IPS DF 4.7 (cell line): Measurements from ENCODE around the gene JAKMIP3.

Source experiments
- DNase-seq: peaks from one replicate; pipeline ENCODE4 v3.0.0-alpha.2; 2013; ENCODE audit warnings: low spot score; ENCODE audit errors: extremely low read depth

JAKMIP3 gene

DNA sequence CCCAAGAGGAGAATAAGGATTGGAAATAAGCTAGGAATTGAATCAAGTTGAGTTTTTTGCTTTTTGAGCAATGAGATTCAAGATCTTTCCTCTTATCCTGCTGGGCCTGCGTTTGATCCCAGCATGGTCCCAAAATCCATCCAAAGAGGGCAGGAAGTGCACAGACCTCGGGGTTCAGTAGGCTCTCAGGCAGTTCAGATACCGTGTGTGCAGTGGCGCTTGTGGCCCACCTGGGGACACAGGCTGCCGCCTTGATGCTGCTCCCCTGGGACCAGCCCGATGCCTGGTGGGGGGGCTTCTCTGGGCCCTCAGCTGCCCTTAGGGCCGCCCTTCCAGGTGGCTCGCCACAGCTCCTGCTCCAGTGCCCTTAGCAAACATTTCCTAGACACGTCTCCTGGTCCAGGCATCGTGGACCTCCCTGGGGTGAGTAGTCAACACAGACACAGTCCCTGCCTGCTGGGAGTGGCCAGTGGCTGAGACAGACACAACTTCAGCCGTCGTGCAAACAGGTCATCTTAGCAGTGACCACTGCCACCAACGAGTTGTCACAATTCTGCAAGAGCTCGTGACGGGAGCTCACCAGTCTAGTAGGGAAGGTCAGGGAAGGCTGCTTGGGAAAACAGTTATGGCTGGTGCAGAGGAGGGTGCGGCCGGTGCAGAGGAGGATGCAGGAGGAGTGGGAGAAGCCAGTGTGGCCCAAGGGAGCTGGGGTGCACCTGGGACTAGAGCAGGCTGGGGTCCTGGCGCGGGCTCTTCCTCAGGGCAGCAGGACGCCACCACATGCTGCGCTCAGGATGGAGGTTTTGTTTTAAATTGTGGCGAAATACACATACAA is 21.7 kb upstream of the JAKMIP3 start:
- no peak for DNase-seq

DNA sequence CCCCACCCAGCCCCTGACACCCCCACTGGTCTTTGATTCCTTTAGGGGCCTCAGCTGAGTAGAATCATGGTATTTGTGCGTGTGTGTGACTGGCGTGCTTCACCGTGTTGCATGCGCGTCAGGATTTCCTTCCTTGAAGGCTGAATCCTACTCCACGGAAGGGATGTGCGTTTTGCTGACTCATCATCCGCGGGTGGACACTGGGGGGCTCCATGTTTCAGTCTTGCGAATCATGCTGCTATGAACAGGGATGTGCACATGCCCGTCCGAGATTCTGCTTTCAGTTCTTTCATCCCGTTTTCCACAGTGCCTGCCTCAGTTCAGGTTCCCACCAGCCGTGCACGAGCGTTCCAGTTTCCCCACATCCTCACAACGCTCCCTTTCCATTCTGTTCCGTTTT is 20.9 kb upstream of the JAKMIP3 start:
- DNase-seq = no peak

DNA sequence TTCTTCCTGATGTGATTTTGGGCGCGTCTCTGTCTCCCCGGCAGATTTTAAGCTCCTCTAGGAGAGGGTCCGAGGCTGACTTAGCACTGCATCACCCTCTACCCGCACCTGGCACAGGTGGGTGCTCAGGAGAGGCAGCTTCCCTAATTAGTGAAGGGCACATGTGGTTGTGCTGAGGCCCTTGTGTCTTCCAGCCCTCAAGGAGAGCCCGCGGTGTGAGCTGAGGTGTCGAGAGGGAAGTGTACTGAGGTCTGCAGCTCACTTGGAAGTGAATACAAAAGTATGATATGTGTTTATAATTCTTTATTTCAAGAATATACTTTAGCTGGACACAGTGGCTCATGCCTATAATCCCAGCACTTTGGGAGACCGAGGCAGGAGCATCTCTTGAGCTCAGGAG is 20.4 kb upstream of the JAKMIP3 start:
- no peak for DNase-seq

DNA sequence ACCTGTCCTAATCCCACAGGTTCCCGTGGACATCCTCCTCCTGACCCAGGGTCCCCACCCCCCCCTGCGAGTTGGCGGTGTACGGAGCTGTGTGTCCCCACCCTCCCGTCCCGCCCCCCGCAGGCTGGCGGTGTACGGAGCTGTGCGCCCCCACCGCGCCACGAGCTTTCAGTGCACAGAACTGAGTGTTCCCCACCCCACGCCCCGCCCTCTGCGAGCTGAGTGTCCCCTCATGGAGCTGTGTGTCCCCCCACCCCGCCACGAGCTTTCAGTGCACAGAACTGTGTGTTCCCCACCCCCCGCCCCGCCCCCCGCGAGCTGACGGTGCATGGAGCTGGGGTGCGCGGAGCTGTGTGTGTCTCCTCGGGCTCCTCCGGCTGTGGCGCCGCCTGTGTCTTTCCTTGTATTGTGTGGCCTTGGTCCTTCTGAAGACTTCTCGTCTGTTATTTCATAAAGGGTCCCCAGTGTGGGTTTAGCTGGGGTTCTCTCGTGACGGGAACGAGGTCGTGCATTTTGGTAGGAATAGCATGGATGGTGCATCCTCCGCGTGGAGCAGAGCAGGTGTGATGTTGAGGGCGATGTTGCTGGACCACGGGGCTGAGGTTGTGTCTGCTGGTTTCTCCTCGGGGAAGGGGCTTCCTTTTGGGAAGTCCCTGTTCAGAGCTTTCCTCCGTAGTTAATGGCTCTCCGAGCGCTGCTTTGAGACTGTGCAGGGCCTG is 18.0 kb upstream of the JAKMIP3 start:
- no peak for DNase-seq

DNA sequence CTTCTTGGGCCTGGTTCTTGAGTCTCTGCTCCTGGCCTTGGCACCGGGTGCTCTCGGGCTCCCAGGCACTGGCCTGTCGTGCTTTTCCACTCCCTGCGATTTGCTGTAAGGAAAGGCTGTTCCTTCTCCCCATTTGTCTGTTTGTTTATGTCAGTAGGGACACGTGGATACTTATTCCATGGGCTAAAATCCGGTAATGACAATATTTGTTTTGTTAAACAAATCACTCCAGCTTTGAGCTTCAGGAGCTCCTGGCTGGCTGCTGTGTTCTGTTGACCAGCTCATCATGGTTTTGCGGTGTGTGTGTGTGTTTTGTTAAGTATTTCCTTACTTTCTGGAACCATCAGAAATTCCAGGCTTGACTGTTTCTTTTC is 17.5 kb upstream of the JAKMIP3 start:
- no peak for DNase-seq

DNA sequence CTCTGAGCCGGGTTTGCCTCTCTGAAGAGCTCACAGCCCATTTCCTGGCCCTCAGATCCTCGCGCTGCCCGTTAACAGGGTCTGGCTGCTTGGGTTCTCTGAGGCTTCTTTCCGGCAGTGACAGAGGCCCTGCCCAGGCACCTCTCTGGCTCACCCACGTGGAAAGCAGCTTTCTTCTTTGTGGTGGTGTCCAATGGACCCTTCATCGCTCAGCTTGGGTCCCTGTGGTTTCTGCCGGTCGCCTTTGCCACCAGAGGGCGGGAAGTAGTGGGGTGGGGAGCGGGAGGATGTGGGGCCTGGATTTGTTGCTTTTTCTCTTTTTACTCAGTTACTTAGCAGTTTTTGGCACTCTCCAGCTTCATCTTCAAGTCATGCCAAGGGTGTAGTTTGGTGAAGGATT is 15.6 kb upstream of the JAKMIP3 start:
- no peak for DNase-seq

DNA sequence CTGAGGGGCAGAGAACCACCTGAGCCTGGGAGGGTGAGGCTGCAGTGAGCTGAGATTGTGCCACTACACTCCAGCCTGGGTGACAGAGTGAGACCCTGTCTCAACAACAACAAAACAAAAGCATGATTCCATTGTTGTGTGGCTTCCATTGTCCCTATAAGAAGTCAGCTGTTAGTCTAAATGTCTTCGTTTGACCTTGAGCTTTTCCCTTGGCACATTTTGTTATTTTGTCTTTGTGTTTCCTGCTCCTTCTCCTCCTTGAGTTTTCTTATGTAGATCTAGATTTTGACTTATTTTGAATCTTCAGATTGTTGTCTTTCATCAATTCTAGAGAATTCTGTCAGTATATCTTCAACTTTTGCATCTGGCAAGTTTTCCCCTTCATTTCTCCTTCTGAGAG is 13.6 kb upstream of the JAKMIP3 start:
- DNase-seq = no peak

DNA sequence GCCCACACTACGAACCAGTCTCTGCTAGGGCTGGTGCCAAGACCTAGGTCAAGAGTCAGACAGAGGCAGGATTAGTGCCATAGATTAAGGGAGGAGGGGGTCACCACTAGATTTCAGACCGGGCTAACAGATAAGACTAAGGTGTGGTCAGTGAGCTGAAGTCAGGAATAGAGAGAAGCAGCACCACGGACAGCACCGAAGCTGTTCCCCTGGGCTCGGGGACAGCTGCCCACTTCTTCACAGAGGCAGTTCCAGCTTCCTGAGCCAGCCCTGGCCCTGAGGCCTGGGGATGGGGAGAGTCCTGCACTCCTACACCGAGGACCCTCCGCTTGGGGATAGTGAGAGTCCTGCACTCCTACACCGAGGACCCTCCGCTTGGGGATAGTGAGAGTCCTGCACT is 11.2 kb upstream of the JAKMIP3 start:
- DNase-seq = no peak

DNA sequence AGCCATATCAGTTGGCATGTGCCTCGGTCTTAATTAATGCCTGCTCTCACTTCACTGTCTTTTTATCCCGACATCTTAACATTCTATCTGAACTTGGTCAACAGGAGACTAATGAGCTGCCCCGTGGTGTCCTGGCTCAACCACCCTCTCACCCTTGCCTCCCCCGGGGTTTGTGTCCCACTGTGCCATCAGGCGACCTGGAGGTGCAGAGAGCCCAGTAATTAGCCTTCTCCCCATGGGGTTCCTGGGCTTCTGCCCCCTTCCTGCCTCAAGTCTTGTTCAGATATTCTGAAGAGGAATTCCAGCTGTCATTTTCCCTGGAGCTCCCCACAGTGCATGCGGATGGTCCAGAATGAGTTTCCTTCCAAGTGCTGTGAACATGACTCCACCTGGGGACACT is 10.1 kb upstream of the JAKMIP3 start:
- DNase-seq = no peak

DNA sequence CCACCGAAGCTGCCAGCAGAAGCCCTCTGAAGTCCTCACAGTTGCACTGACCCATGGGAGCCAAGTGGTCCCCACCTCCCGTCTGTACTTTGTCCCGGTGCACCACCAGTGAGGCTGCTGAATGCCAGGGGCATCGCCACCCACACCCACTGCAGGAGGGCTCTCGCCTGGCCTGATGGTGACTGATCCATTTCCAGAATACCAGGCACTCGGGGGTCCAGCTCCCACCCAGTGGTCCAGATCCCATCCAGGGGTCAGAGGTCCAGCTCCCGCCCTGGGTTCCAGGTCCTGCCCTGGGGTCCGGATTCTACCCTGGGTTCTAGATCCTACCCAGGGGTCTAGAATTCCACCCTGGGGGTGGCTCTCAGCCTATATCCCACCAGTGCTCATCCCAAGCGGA is 9.1 kb upstream of the JAKMIP3 start:
- DNase-seq = no peak

DNA sequence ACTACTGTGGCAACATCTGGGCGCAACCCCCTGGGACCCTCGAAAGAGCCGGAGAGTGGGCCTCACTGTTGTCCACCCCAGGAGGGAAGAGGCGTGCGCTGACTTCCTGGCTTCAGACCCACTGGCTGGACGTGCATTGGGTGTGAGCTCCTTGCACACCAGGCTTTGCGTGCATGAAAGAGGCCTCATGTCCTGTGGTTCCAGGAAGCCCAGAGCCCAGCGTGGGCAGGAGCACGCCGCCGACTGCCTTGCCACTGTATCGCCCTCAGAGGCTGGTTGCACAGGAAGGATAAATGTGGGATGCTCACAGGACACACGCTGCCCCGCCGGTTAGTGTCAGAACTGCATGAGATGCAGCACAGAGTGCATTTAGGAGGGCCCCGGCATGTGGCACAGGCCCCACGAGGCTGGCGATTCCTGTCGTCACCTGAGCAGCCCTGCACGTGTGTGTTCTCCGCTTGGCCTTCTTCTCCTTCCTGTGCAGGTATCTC is 8.5 kb upstream of the JAKMIP3 start:
- DNase-seq = no peak

DNA sequence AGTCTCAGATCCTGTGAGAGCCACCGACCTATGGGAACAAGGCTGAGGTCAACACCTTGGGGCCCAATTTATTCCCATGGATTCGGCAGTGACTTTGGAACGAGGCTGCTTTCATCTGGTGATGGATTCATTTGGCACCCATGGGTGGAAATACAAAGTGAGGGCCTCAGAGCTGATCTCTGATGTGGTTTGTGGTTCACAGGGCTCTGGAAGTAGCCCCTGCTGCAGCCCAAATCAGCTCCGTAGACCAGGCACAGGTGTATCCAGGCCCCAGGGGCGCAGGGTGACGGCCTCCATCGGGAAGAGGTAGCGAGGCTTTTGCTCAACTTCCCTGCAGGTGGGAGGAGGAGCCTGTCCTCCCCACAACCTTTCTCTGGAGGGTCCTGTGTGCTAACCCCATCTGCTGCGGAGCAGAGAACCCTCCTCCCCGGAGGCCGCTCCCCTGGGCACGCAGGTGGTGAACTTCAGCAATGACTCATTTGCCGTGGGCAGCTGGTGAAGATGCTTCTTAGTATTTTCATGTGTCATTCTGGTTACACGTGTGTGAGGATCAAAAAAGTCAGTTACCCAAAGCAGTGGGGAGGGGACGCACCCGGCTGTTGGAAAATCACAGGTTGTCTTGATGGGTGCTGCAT is 7.5 kb upstream of the JAKMIP3 start:
- no peak for DNase-seq

DNA sequence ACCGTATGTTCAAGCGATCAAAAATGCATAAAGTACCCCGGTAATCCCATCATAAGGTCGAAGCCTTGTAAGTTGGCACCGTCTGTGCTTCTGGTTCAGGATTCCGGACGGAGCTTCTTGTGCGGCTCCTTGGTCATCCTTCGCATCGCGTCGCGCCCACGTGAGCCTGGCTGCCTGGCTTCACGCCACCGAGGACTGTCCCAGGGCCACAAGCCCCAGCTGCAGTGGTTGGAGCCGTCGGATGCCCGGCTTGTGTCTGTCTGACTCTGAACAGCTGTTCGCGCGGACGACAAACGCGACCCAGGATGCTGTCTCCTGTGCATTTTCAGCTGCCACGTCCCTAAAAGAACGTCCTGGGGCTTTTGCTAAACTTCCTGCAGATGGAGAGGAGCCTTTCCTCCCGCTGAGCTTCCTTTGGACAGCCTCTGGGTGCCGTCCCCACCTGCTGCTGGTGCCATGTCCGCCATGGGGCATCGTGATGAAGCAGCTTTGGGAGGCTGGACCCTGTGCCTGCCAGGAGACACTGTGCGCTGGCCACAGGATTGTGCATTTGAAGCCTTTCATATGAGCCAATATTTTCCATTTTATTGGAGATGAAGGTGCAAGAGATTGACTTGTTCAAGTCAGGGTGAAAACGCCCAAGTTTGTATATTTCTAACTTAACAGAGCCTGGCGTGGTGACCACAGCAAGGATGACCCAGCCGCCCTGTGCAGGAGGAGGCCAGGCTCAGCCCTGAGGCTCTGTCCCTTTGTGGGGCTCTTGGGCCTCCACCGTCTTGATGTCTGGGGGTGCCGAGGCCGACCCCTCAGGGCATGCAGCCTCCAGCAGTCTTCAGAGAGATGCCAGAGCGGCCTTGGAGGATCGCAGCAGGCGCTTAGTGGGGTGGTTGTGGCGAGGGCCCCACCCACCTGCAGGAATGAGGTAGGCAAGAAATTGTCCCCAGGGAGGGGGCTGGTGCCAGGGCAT is 6.7 kb upstream of the JAKMIP3 start:
- no peak for DNase-seq

DNA sequence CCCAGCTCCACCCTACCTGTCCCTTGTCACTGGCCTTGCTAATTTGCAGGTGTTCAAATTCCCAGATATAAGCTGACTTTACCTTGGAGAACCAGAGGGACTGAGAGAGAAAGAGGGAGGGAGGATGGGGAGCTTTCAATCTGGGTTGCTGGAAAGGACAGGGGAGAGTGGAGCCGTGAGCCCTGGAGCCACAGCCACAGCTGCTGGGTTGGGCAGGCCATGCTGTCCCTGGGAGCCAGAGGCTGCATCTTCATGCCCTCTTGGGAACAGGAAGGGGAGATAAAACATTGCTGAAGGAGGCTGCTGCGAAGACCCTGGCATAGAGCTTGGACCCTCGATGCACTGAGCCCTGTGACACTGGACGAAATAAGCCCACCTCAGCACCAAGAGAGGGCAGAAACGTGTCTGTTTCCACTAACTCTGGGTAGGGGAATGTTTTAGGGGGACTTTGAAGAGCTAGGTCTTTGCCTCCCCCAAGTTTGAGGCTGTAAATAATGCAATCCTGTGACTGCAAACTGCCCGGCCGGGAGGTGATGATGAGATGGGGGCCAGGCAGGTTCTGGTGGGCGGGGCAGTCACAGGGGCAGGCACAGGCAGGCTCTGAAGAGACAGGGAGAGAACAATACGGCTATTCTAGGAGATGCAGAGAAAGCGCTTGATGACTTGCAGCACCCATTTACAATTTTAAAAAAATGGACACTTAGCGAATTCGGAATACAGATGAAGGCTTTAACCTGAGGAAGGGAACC is 5.8 kb upstream of the JAKMIP3 start:
- DNase-seq = no peak

DNA sequence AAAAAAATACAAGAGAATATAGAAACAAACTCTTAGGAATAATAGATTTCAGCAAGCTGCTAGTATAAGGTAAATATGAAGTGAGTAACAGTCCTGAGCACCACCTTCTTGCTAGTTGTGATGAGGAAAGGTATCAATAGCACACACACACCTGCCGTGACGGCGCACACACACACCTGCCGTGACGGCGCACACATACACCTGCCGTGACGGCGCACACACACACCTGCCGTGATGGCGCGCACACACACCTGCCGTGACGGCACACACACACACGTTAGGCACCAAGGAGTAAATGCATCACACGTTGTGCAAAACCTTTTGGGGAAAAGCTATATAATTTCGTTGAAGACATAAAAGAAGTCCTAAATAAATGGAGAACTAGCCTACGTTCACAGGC is 4.7 kb upstream of the JAKMIP3 start:
- no peak for DNase-seq

DNA sequence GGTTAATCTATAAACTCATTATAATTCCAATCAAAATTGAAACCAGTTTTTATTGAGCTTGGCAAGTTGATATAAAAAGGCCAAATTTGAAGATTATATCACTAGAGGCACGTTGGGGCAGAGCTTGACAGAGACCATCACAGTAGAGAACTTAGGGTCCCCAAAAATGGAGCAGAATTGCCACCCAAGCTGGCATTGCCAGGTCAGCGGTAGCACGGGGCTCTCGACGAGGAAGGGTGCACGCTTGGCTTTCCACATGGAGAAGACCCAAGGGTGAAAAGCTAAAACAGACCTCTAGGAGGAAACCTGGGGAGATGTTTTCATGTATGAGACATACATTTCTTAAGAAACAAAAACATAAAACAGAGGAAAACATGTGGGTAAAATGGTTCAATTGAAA is 4.3 kb upstream of the JAKMIP3 start:
- DNase-seq = no peak

DNA sequence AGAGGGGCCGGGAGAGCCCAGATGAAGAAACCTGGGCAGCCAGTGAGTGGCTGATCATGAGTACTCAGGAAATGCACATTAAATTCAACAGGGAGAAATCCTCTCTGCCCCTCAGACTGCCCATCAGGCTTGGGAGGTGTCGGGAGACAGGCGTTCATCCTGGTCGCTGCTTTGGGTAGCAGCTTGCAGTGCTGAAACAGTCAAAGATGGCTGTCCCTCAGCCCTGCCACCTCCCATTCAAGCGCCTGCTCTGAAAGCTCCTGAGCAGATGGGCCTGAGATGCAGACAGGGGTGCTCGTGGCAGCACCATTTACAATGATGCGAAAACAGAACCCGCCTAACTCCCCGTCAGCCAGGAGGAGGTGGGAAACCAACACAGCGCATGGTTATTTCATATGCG is 3.6 kb upstream of the JAKMIP3 start:
- no peak for DNase-seq

DNA sequence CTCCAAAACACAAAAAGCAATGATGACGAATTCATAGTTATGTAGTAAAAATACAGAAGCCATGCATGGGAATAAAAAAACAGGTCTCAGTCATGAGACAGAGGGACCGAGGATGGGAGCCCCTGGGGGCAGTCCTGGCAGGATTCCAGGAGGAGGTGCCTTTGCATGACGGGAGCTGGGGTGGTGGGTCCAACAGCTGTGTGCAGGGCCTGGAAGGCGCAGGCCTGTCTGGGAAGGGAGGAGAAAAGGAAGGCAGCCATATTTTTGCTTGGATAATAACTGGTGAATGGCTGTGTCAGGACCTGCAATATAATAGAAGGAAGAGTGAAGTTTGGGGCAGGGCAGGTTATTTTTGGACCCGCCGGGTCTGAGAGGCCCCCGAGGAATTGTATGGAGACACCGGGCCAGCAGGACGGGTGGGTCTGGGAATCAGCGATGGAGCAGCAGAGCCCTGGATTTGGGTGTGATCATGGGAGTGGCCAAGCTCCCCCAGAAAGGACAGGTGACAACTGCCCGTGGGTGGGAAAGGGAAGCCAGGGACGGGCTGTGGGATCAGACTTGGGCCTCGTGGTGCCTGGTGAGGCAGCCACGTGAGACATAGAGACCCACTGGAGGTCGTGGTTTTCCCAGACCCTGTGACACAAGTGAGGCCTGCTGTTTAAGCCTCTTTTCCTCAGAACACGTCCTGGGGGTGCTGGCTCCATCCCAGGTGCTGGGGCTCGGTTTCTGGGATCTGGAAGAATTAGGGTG is 2.9 kb upstream of the JAKMIP3 start:
- DNase-seq = no peak

DNA sequence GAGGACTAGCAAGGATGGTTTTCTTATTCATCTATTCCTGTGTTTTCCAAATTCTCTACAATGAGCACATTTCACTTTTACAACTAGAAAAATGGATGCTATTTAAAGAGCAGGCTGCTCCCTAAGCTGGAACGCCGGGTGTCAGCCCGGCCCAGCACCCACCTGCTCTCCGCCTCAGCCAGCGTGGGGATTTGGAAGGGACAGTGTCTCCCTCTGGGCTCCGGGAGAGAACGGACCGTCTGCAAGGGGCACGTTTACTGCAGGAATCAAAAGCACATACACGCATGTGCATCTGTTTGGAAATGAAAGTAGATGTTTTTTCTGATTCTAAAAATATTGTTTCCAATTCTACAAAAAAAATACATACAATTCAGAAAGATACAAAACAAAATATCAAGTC is 2.3 kb upstream of the JAKMIP3 start:
- DNase-seq = no peak
